HepG2 (cell line): ENCODE data around the gene HOTAIR. TPM values are rescaled to one million over a fixed set of nuclear protein-coding genes. Genes with fewer than 3 reads are reported as not detected.

Experiments used
- AHR ChIP-seq: IDR thresholded peaks from 2 replicates; pipeline ENCODE4 v1.6.1; 2018; ENCODE audit warnings: missing genetic modification reagents, missing compliant biosample characterization
- GATAD1 ChIP-seq: IDR thresholded peaks from 2 replicates; pipeline ENCODE4 v1.6.1; 2016; ENCODE audit warnings: missing genetic modification reagents, missing compliant biosample characterization
- MYC ChIP-seq: sonication (generic); formaldehyde crosslinking; IDR thresholded peaks from 2 replicates; pipeline ENCODE4 v1.9.0; 2021; ENCODE audit warnings: missing genetic modification reagents, borderline replicate concordance
- REXO4 ChIP-seq: sonication (generic); formaldehyde crosslinking; IDR thresholded peaks from 2 replicates; pipeline ENCODE4 v1.8.0; 2022; ENCODE audit warnings: missing genetic modification reagents, mild to moderate bottlenecking, borderline replicate concordance
- ZFP91 ChIP-seq: sonication (generic); formaldehyde crosslinking; IDR thresholded peaks from 2 replicates; pipeline ENCODE4 v1.9.0; 2022; ENCODE audit warnings: missing genetic modification reagents, mild to moderate bottlenecking, borderline replicate concordance
- ZNF784 ChIP-seq: sonication (generic); formaldehyde crosslinking; IDR thresholded peaks from 2 replicates; pipeline ENCODE4 v1.5.1; 2020; ENCODE audit warnings: missing genetic modification reagents, mild to moderate bottlenecking, borderline replicate concordance
- polyA plus RNA-seq, 8 experiments: library from polyadenylated mRNA; depleted of rRNA in 3 of 8; stranded (reverse) in 7 of 8; unstranded in 1 of 8; fragments of >200 nt; fragmentation: Illumina TruSeq in 4 of 8; extraction: Trizol in 4 of 8; gene quantifications; 2 replicates each; pipeline versions ENCODE4 v1.2.1 to v1.2.3, GENCODE V29; 2011 to 2016; ENCODE audit warnings: low read depth in 4 of 8, missing spikeins in 1 of 8, mixed read lengths in 1 of 8; ENCODE audit not compliant: insufficient read depth in 1 of 8
- total RNA-seq, 5 experiments: library from RNA; depleted of rRNA; stranded (reverse); fragments of >200 nt; fragmentation: Illumina TruSeq; extraction: Trizol; gene quantifications; 2 replicates each; pipeline ENCODE4 v1.2.3, GENCODE V29; 2016; ENCODE audit warnings: low read depth in 1 of 5
- TF ChIP-seq, protein P1 (sequence below): sonication (generic); formaldehyde crosslinking; IDR thresholded peaks from 2 replicates; pipeline ENCODE4 v1.4.0; 2020; ENCODE audit warnings: mild to moderate bottlenecking, missing genetic modification reagents
- TF ChIP-seq, protein P2 (sequence below): sonication (generic); formaldehyde crosslinking; IDR thresholded peaks from 2 replicates; pipeline ENCODE4 v1.5.0; 2020; ENCODE audit warnings: missing genetic modification reagents, mild to moderate bottlenecking, borderline replicate concordance

The HOTAIR gene
- total and polyA plus RNA-seq, 2 of the 13 experiments (the other 11 are each of a cell fraction or from before 2014, with no cell fraction given) = not detected

DNA sequence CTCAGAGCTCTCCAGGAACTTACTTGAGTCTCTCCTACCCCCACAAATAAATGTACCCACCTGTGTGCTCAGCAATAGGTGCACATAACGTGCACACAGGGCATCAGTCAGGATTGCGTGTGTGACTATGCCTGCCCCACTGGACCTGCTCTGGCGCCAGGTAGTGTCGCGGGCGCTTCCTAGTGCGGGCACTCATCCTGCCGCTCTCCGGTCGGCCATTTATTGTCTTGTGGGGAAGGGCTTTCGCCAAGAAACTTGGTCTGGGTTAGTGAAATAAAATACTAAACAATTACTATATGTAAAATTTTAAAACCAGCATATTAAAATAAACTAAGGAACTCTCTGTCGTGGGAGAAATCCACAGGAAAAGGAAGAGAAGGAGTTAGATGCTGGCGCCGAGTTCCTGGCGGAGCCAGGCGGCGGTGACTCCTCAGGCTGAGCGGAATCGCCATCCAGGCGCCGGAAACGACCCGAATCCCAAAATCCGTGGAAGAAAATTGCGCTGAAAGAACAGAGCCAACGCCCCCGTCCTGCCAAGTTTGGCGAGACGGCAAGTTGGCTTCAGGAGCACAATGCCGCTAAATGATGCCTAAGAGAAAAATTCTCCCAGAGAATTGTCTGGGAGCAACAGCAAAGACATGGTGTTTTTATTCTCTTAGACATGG lies 44.0 kb downstream of the HOTAIR start (continued):
- TF ChIP-seq ZNF784 (CRISPR knock-in tag) = no peak
- TF ChIP-seq REXO4 = no peak
- no peak for TF ChIP-seq ZFP91
- TF ChIP-seq, protein P1, sequence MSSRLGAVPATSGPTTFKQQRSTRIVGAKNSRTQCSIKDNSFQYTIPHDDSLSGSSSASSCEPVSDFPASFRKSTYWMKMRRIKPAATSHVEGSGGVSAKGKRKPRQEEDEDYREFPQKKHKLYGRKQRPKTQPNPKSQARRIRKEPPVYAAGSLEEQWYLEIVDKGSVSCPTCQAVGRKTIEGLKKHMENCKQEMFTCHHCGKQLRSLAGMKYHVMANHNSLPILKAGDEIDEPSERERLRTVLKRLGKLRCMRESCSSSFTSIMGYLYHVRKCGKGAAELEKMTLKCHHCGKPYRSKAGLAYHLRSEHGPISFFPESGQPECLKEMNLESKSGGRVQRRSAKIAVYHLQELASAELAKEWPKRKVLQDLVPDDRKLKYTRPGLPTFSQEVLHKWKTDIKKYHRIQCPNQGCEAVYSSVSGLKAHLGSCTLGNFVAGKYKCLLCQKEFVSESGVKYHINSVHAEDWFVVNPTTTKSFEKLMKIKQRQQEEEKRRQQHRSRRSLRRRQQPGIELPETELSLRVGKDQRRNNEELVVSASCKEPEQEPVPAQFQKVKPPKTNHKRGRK (CRISPR knock-in tag) = no peak
- TF ChIP-seq GATAD1 (CRISPR knock-in tag) = no peak
- TF ChIP-seq MYC (CRISPR knock-in tag) = no peak
- TF ChIP-seq AHR (CRISPR knock-in tag) = no peak
- TF ChIP-seq, protein P2, sequence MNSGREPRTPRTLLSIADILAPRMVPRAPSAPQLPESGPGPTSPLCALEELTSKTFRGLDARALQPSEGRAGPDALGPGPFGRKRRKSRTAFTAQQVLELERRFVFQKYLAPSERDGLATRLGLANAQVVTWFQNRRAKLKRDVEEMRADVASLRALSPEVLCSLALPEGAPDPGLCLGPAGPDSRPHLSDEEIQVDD = no peak
